HEK293 (cell line): Measurements from ENCODE around the gene PROSER3.

Experiments used
- CTCF ChIA-PET: fragments of 350-600 bp; formaldehyde crosslinking; extraction: SDS; loops from one replicate; lab custom pipeline; 2021; ENCODE audit warnings: antibody characterized with exemption; lab: Yijun Ruan, JAX
- POLR2A ChIA-PET: fragments of 300-600 bp; formaldehyde crosslinking; extraction: SDS; loops from one replicate; lab custom pipeline; 2020; ENCODE audit warnings: antibody characterized with exemption, inconsistent platforms; lab: Yijun Ruan, JAX
- H3K27ac ChIP-seq: fragments of 200-500 bp; sonication (Bioruptor generic); 2 replicates; pipeline ENCODE4 v1.5.1; 2014; ENCODE audit warnings: low read depth, low read length, control low read depth, inconsistent platforms; ENCODE audit errors: extremely low read depth
- H3K36me3 ChIP-seq, 2 experiments: fragments of 200-500 bp in 1 of 2; sonication (Bioruptor generic) in 1 of 2; 1 replicate in 1 of 2; 2 replicates in 1 of 2; pipeline ENCODE4 v1.5.1; 2014 to 2017; ENCODE audit warnings: inconsistent platforms in 2 of 2, low read length in 2 of 2; ENCODE audit not compliant: control insufficient read depth in 2 of 2, insufficient read depth in 1 of 2
- H3K4me1 ChIP-seq: fragments of 200-500 bp; sonication (Bioruptor generic); 2 replicates; pipeline ENCODE4 v1.5.1; 2014; ENCODE audit warnings: mild to moderate bottlenecking, low read length, inconsistent platforms; ENCODE audit not compliant: control insufficient read depth, insufficient read depth
- H3K4me3 ChIP-seq: 2 replicates; pipeline ENCODE4 v1.5.1; 2011; ENCODE audit warnings: low read depth, mild to moderate bottlenecking, control low read depth, low read length, moderate library complexity
- H3K9me3 ChIP-seq: fragments of 200-500 bp; sonication (Bioruptor generic); 2 replicates; pipeline ENCODE4 v1.5.1; 2014; ENCODE audit warnings: low read depth, low read length, inconsistent platforms; ENCODE audit not compliant: control insufficient read depth, insufficient read depth
- GLI4 ChIP-seq: fragments of 450-650 bp; formaldehyde crosslinking; IDR thresholded peaks from 2 replicates; pipeline ENCODE4 v1.5.1; 2016; ENCODE audit warnings: missing biosample characterization, missing genetic modification characterization
- GLIS2 ChIP-seq: fragments of 450-650 bp; formaldehyde crosslinking; IDR thresholded peaks from 2 replicates; pipeline ENCODE4 v1.5.1; 2016; ENCODE audit warnings: missing biosample characterization, missing genetic modification characterization
- HIC1 ChIP-seq: fragments of 450-650 bp; formaldehyde crosslinking; IDR thresholded peaks from 2 replicates; pipeline ENCODE4 v1.5.1; 2016; ENCODE audit warnings: missing biosample characterization, missing genetic modification characterization
- KLF1 ChIP-seq: fragments of 450-650 bp; formaldehyde crosslinking; IDR thresholded peaks from 2 replicates; pipeline ENCODE4 v1.5.1; 2016; ENCODE audit warnings: missing biosample characterization, missing genetic modification characterization
- SCRT2 ChIP-seq: fragments of 450-650 bp; formaldehyde crosslinking; IDR thresholded peaks from 2 replicates; pipeline ENCODE4 v1.5.1; 2016; ENCODE audit warnings: missing biosample characterization, missing genetic modification characterization
- TRIM28 ChIP-seq: IDR thresholded peaks from 2 replicates; pipeline ENCODE4 v1.6.1; 2011; ENCODE audit warnings: low read length, control low read depth, borderline replicate concordance
- WT1 ChIP-seq: fragments of 450-650 bp; formaldehyde crosslinking; IDR thresholded peaks from 2 replicates; pipeline ENCODE4 v1.5.1; 2016; ENCODE audit warnings: missing biosample characterization, missing genetic modification characterization
- ZFP3 ChIP-seq: fragments of 450-650 bp; formaldehyde crosslinking; IDR thresholded peaks from 2 replicates; pipeline ENCODE4 v1.5.1; 2016; ENCODE audit warnings: low read depth, missing biosample characterization, missing genetic modification characterization
- ZFP69B ChIP-seq: fragments of 450-650 bp; formaldehyde crosslinking; IDR thresholded peaks from 2 replicates; pipeline ENCODE4 v1.5.1; 2016; ENCODE audit warnings: missing biosample characterization, missing genetic modification characterization
- ZIC2 ChIP-seq: fragments of 450-650 bp; formaldehyde crosslinking; IDR thresholded peaks from 2 replicates; pipeline ENCODE4 v1.5.1; 2016; ENCODE audit warnings: missing biosample characterization, missing genetic modification characterization
- ZNF112 ChIP-seq: fragments of 450-650 bp; formaldehyde crosslinking; IDR thresholded peaks from 2 replicates; pipeline ENCODE4 v1.5.0; 2017; ENCODE audit warnings: missing biosample characterization, missing genetic modification characterization
- ZNF121 ChIP-seq: fragments of 450-650 bp; formaldehyde crosslinking; IDR thresholded peaks from 2 replicates; pipeline ENCODE4 v1.5.1; 2016; ENCODE audit warnings: missing biosample characterization, missing genetic modification characterization
- ZNF140 ChIP-seq: fragments of 450-650 bp; formaldehyde crosslinking; IDR thresholded peaks from 2 replicates; pipeline ENCODE4 v1.5.1; 2016; ENCODE audit warnings: missing biosample characterization, missing genetic modification characterization
- ZNF2 ChIP-seq: fragments of 450-650 bp; formaldehyde crosslinking; IDR thresholded peaks from 2 replicates; pipeline ENCODE4 v1.5.1; 2016; ENCODE audit warnings: missing biosample characterization, missing genetic modification characterization
- ZNF223 ChIP-seq: fragments of 450-650 bp; formaldehyde crosslinking; IDR thresholded peaks from 2 replicates; pipeline ENCODE4 v1.5.1; 2016; ENCODE audit warnings: missing biosample characterization, missing genetic modification characterization
- ZNF292 ChIP-seq: fragments of 450-650 bp; formaldehyde crosslinking; IDR thresholded peaks from 2 replicates; pipeline ENCODE4 v1.5.1; 2016; ENCODE audit warnings: low read depth, missing biosample characterization, missing genetic modification characterization, borderline replicate concordance
- ZNF324 ChIP-seq: fragments of 450-650 bp; formaldehyde crosslinking; IDR thresholded peaks from 2 replicates; pipeline ENCODE4 v1.5.1; 2016; ENCODE audit warnings: missing biosample characterization, missing genetic modification characterization
- ZNF335 ChIP-seq: fragments of 450-650 bp; formaldehyde crosslinking; conservative IDR thresholded peaks from 2 replicates; pipeline ENCODE4 v1.5.1; 2016; ENCODE audit warnings: missing biosample characterization, missing genetic modification characterization
- ZNF37A ChIP-seq: fragments of 450-650 bp; IDR thresholded peaks from 2 replicates; pipeline ENCODE4 v1.5.1; 2018; ENCODE audit warnings: missing biosample characterization, missing genetic modification characterization
- ZNF423 ChIP-seq: fragments of 450-650 bp; formaldehyde crosslinking; IDR thresholded peaks from 2 replicates; pipeline ENCODE4 v1.5.1; 2016; ENCODE audit warnings: missing biosample characterization, missing genetic modification characterization
- ZNF600 ChIP-seq: fragments of 450-650 bp; formaldehyde crosslinking; IDR thresholded peaks from 2 replicates; pipeline ENCODE4 v1.5.1; 2016; ENCODE audit warnings: missing biosample characterization, missing genetic modification characterization
- ZNF670 ChIP-seq: fragments of 450-650 bp; formaldehyde crosslinking; IDR thresholded peaks from 2 replicates; pipeline ENCODE4 v1.5.1; 2016; ENCODE audit warnings: missing biosample characterization, missing genetic modification characterization, low read depth
- ZNF707 ChIP-seq: fragments of 450-650 bp; formaldehyde crosslinking; IDR thresholded peaks from 2 replicates; pipeline ENCODE4 v1.5.1; 2016; ENCODE audit warnings: missing biosample characterization, missing genetic modification characterization
- ZNF837 ChIP-seq: fragments of 450-650 bp; formaldehyde crosslinking; IDR thresholded peaks from 2 replicates; pipeline ENCODE4 v1.5.1; 2016; ENCODE audit warnings: missing biosample characterization, missing genetic modification characterization
- ZSCAN30 ChIP-seq: fragments of 450-650 bp; IDR thresholded peaks from 2 replicates; pipeline ENCODE4 v1.5.1; 2018; ENCODE audit warnings: missing biosample characterization, mild to moderate bottlenecking, missing genetic modification characterization, moderate library complexity
- TF ChIP-seq, protein P1 (sequence below): fragments of 450-650 bp; formaldehyde crosslinking; IDR thresholded peaks from 2 replicates; pipeline ENCODE4 v1.5.1; 2016; ENCODE audit warnings: missing biosample characterization, missing genetic modification characterization
- TF ChIP-seq, protein P2 (sequence below): fragments of 450-650 bp; formaldehyde crosslinking; conservative IDR thresholded peaks from 2 replicates; pipeline ENCODE4 v1.5.1; 2016; ENCODE audit warnings: low read depth, missing biosample characterization, missing genetic modification characterization
- TF ChIP-seq, protein P3 (sequence below): fragments of 450-650 bp; formaldehyde crosslinking; IDR thresholded peaks from 2 replicates; pipeline ENCODE4 v1.5.1; 2016; ENCODE audit warnings: missing biosample characterization, missing genetic modification characterization

The PROSER3 gene

DNA sequence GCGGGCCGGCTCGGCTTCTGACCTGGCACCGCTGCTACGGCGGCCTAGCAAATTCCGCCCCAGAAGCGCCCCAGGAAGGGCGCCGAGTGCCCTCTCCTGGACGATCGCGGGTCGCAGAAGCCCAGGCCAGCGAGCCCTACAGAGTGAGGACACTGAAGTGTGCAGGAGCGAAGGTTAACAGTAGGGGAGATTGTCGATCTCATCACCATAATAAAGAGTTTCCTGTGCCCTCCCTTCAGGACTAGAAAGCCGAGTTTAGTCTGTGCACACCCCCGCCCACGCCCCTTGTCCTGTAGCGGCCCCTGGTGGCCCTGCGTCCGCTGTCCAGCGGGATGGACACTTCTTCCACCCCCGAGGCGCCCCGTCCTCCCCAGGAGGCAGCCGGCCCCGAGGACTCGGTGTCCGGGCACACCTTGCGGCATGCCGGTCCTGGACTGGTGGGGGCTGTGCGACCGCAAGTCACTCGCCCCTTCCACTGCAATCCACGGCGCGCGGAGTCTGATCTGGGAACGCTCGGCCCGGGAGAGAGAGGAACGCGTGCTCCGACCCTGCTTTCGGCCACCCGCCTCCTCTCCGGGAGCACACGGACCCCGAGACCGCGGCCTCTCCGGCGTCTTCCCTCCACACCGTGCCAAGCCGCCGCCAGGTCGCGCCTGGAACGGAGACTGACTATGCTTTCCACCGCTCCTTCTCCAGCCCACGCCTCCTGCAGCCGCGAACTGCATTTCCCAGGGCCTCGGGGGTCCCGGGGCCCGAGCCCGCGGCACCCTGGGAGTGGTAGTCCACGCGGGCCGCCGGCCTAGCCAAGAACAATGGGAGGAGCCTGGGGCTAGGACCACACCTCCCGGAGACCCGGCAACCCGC, 40.9 kb upstream of the PROSER3 start:
- peaks cover 23% of the 10 kb centered on the region for H3K4me1 ChIP-seq
- POLR2A ChIA-PET = interaction anchor here (2.3 kb wide), 1 partner anchor 31 kb away, joined by 16 read pairs; the partner anchor contains the start of gene LIN37
- peak overlapping the region; percentile 44 for H3K4me3 ChIP-seq
- H3K27ac ChIP-seq = peak overlapping the region; percentile 93
- H3K36me3 ChIP-seq = peaks cover 26 to 27% of the 10 kb centered on the region in 2 experiments
- H3K9me3 ChIP-seq = no peaks in the 10 kb centered on the region
- CTCF ChIA-PET = interaction anchor here (1.0 to 6.0 kb wide), 2 partner anchors 22 to 29 kb away, joined by 5 to 119 read pairs; partner anchors contain the start of genes PSENEN and U2AF1L4
- TF ChIP-seq HIC1 (tag by site-specific recombination) (peak; percentile 63), ZNF837 (no peak), ZNF324 (tag by site-specific recombination) (0 out of 2 replicates have a peak, but pooled peaks have one; percentile 90), ZNF600 (tag by site-specific recombination) (peak; percentile 92; the same call in 1 of the 2 replicates), ZNF223 (tag by site-specific recombination) (0 out of 2 replicates have a peak, but pooled peaks have one; percentile 73), ZIC2 (tag by site-specific recombination) (peak; percentile 83), ZNF2 (tag by site-specific recombination) (peak; percentile 98), ZFP3 (tag by site-specific recombination) (no peak), TRIM28 (peak; percentile 85; the same call in 1 of the 2 replicates), ZNF335 (tag by site-specific recombination) (peak; percentile 98), ZNF112 (no peak), WT1 (peak; percentile 68; the same call in 1 of the 2 replicates), ZNF140 (tag by site-specific recombination) (no peak), ZNF423 (peak; percentile 82), ZNF121 (tag by site-specific recombination) (peak; percentile 70; the same call in 1 of the 2 replicates), ZNF37A (no peak), ZFP69B (tag by site-specific recombination) (peak; percentile 75), ZNF292 (tag by site-specific recombination) (no peak), ZNF670 (tag by site-specific recombination) (no peak), ZSCAN30 (tag by site-specific recombination) (peak; percentile 95; the same call in 1 of the 2 replicates), ZNF707 (tag by site-specific recombination) (no peak; the same call in 1 of the 2 replicates), GLI4 (tag by site-specific recombination) (no peak), GLIS2 (peak; percentile 100), SCRT2 (tag by site-specific recombination) (peak; percentile 74; the same call in 1 of the 2 replicates), KLF1 (tag by site-specific recombination) (peak; percentile 58)
- TF ChIP-seq, protein P1, sequence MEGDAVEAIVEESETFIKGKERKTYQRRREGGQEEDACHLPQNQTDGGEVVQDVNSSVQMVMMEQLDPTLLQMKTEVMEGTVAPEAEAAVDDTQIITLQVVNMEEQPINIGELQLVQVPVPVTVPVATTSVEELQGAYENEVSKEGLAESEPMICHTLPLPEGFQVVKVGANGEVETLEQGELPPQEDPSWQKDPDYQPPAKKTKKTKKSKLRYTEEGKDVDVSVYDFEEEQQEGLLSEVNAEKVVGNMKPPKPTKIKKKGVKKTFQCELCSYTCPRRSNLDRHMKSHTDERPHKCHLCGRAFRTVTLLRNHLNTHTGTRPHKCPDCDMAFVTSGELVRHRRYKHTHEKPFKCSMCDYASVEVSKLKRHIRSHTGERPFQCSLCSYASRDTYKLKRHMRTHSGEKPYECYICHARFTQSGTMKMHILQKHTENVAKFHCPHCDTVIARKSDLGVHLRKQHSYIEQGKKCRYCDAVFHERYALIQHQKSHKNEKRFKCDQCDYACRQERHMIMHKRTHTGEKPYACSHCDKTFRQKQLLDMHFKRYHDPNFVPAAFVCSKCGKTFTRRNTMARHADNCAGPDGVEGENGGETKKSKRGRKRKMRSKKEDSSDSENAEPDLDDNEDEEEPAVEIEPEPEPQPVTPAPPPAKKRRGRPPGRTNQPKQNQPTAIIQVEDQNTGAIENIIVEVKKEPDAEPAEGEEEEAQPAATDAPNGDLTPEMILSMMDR = peak; percentile 100
- TF ChIP-seq, protein P2, sequence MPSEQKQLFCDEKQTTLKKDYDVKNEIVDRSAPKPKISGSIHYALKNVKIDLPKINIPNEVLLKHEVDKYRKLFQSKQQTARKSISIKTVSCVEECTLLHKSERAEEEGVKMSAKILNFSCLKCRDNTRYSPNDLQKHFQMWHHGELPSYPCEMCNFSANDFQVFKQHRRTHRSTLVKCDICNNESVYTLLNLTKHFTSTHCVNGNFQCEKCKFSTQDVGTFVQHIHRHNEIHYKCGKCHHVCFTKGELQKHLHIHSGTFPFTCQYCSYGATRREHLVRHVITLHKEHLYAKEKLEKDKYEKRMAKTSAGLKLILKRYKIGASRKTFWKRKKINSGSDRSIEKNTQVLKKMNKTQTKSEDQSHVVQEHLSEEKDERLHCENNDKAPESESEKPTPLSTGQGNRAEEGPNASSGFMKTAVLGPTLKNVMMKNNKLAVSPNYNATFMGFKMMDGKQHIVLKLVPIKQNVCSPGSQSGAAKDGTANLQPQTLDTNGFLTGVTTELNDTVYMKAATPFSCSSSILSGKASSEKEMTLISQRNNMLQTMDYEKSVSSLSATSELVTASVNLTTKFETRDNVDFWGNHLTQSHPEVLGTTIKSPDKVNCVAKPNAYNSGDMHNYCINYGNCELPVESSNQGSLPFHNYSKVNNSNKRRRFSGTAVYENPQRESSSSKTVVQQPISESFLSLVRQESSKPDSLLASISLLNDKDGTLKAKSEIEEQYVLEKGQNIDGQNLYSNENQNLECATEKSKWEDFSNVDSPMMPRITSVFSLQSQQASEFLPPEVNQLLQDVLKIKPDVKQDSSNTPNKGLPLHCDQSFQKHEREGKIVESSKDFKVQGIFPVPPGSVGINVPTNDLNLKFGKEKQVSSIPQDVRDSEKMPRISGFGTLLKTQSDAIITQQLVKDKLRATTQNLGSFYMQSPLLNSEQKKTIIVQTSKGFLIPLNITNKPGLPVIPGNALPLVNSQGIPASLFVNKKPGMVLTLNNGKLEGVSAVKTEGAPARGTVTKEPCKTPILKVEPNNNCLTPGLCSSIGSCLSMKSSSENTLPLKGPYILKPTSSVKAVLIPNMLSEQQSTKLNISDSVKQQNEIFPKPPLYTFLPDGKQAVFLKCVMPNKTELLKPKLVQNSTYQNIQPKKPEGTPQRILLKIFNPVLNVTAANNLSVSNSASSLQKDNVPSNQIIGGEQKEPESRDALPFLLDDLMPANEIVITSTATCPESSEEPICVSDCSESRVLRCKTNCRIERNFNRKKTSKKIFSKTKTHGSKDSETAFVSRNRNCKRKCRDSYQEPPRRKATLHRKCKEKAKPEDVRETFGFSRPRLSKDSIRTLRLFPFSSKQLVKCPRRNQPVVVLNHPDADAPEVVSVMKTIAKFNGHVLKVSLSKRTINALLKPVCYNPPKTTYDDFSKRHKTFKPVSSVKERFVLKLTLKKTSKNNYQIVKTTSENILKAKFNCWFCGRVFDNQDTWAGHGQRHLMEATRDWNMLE (tag by site-specific recombination) = no peak; the same call in 1 of the 2 replicates
- TF ChIP-seq, protein P3, sequence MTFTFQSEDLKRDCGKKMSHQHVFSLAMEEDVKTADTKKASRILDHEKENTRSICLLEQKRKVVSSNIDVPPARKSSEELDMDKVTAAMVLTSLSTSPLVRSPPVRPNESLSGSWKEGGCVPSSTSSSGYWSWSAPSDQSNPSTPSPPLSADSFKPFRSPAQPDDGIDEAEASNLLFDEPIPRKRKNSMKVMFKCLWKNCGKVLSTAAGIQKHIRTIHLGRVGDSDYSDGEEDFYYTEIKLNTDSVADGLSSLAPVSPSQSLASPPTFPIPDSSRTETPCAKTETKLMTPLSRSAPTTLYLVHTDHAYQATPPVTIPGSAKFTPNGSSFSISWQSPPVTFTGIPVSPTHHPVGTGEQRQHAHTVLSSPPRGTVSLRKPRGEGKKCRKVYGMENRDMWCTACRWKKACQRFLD (tag by site-specific recombination) = no peak
